ENCODE measurements around the gene PCNX3. TPM values are rescaled to one million over a fixed set of nuclear protein-coding genes. Genes with fewer than 3 reads are reported as not detected.
"Not testable (repeated sequence)": the region's sequence is repeated elsewhere in the genome, so short reads cannot be mapped to it uniquely, and the experiment has no call there.

The PCNX3 gene
- total and polyA plus RNA-seq, 10 of the 15 experiments (the other 5 are each of a cell fraction or from before 2014, with no cell fraction given): 0.03 to 46.6 (median 8.4) TPM

DNA sequence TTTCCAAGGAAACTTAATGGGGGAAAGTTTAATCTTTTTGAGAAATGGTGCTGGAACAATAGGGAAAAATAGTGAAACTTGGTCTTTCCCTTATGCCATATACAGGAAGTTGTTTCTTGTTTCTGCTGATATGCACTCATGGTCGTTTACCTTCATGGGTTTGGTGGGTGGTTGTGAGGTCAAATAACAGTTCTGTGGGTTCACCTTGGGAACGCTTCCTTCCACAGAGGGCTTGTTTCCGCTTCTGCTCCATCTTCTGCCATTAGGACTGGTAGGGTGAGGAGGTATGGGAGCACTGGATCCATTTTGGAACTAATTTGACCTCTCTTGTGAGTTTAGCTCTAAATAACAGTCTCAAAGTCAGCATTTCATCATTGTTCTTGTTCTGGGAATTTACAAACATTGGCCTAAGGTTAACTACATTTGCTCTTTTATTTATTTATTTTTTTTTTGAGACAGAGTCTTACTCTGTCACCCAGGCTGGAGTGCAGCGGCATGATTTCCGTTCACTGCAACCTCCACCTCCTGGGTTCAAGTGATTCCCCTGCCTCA is 64.7 kb downstream of the PCNX3 start:
- Histone ChIP-seq H3K36me3 (ENCODE audit: control insufficient read depth in 2 of 2, insufficient read depth in 2 of 2, low read length in 1 of 2) (no peaks in the 10 kb centered on the region), H3K27me3 (replicated peaks in 1 of 2; ENCODE audit: control insufficient read depth in 2 of 2, insufficient read depth in 2 of 2, low read length in 1 of 2) (no peaks in the 10 kb centered on the region), H4K20me1 (ENCODE audit: control insufficient read depth, insufficient read depth) (no peaks in the 10 kb centered on the region), H3K79me2 (ENCODE audit: control insufficient read depth, insufficient read depth, low read length) (no peaks in the 10 kb centered on the region), H3K27ac (ENCODE audit: control insufficient read depth, insufficient read depth) (no peak overlapping the region), H3K4me1 (ENCODE audit: control insufficient read depth, insufficient read depth, low read length) (no peaks in the 10 kb centered on the region), H3K9me3 (replicated peaks; ENCODE audit: control insufficient read depth, insufficient read depth, low read length) (no peaks in the 10 kb centered on the region), H3K4me2 (ENCODE audit: control insufficient read depth, insufficient read depth) (no peak overlapping the region), H3K9ac (ENCODE audit: control insufficient read depth, insufficient read depth, low read length) (no peak overlapping the region), H3K4me3 (no peak overlapping the region), H2AFZ (ENCODE audit: control insufficient read depth, low read depth, low read length) (no peak overlapping the region)
- ChIA-PET POLR2A (interaction anchor here (1.0 kb wide), 1 partner anchor 10 kb away, joined by 3 read pairs; no protein-coding TSS in a partner anchor), RAD21 (ENCODE audit: unreplicated experiment) (no interaction called here), SMC1A (ENCODE audit: uncharacterized antibody, unreplicated experiment) (no interaction called here), CTCF (interaction anchor here (0.8 kb wide), 1 partner anchor 15 kb away, joined by 3 read pairs; no protein-coding TSS in a partner anchor)
- in situ Hi-C loops (cut with MboI): no loop called here
- no peak for FAIRE-seq
- intact Hi-C loops (cut with micrococcal nuclease; ENCODE audit: unreplicated experiment): no loop called here
- no peak for TF ChIP-seq SRF (IDR thresholded peaks at IDR 0.05; ENCODE audit: low read depth in 2 of 2, low read length in 2 of 2)
- no peak for TF ChIP-seq MYB (IDR thresholded peaks at IDR 0.05; ENCODE audit: borderline replicate concordance, low read depth, low read length)
- TF ChIP-seq SIX5 (IDR thresholded peaks at IDR 0.05; ENCODE audit: low read depth, low read length, severe bottlenecking): no peak
- TF ChIP-seq HDAC2 (IDR thresholded peaks at IDR 0.05): no peak
- no peak for TF ChIP-seq ZSCAN29 (IDR thresholded peaks at IDR 0.05)
- TF ChIP-seq MEF2B (IDR thresholded peaks at IDR 0.05; ENCODE audit: partially characterized antibody, poor library complexity, severe bottlenecking): no peak
- TF ChIP-seq POLR2AphosphoS5 (IDR thresholded peaks at IDR 0.05; ENCODE audit: low read length): no peak
- no peak for TF ChIP-seq NFYB (IDR thresholded peaks at IDR 0.05; ENCODE audit: insufficient read depth, low read depth, low read length)
- no peak for TF ChIP-seq NFIC (IDR thresholded peaks at IDR 0.05; ENCODE audit: low read depth, low read length)
- TF ChIP-seq, protein P1, sequence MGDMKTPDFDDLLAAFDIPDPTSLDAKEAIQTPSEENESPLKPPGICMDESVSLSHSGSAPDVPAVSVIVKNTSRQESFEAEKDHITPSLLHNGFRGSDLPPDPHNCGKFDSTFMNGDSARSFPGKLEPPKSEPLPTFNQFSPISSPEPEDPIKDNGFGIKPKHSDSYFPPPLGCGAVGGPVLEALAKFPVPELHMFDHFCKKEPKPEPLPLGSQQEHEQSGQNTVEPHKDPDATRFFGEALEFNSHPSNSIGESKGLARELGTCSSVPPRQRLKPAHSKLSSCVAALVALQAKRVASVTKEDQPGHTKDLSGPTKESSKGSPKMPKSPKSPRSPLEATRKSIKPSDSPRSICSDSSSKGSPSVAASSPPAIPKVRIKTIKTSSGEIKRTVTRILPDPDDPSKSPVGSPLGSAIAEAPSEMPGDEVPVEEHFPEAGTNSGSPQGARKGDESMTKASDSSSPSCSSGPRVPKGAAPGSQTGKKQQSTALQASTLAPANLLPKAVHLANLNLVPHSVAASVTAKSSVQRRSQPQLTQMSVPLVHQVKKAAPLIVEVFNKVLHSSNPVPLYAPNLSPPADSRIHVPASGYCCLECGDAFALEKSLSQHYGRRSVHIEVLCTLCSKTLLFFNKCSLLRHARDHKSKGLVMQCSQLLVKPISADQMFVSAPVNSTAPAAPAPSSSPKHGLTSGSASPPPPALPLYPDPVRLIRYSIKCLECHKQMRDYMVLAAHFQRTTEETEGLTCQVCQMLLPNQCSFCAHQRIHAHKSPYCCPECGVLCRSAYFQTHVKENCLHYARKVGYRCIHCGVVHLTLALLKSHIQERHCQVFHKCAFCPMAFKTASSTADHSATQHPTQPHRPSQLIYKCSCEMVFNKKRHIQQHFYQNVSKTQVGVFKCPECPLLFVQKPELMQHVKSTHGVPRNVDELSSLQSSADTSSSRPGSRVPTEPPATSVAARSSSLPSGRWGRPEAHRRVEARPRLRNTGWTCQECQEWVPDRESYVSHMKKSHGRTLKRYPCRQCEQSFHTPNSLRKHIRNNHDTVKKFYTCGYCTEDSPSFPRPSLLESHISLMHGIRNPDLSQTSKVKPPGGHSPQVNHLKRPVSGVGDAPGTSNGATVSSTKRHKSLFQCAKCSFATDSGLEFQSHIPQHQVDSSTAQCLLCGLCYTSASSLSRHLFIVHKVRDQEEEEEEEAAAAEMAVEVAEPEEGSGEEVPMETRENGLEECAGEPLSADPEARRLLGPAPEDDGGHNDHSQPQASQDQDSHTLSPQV (IDR thresholded peaks at IDR 0.05): no peak
- no peak for TF ChIP-seq KLF5 (IDR thresholded peaks at IDR 0.05; ENCODE audit: partially characterized antibody)
- no TSS peak for BruUV-seq (replicated peaks)
- DNase-seq (ENCODE audit: low read depth, low spot score): no peak
- no peak for ATAC-seq
- 30% methylated on average over 5 of the region's 5 CpGs for WGBS (ENCODE audit: insufficient coverage, insufficient replicate concordance, low lambda C conversion rate, missing lambda C conversion rate)

DNA sequence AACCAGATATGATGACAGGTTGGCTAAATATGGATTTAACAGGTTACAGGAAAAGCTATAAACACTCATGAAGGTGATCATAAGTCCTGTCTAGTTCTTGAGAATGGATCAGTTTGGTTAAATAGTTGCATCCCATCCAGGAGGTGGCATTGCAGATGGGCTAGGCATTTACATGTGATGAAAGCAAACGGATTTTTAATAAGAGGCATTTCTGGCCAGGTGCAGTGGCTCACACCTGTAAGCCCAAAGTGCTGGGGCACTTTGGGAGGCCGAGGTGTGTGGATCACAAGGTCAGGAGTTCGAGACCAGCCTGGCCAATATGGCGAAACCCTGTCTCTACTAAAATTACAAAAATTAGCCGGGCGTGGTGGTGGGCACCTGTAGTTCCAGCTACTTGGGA is 67.9 kb downstream of the PCNX3 start:
- in situ Hi-C loops (cut with MboI); SMC1A ChIA-PET (ENCODE audit: uncharacterized antibody, unreplicated experiment); ATAC-seq: not testable (repeated sequence)

More for the DNA sequence above, 67.9 kb downstream of the PCNX3 start:
- BruUV-seq (replicated peaks); POLR2A ChIA-PET; H3K36me3 ChIP-seq (ENCODE audit: control insufficient read depth in 2 of 2, insufficient read depth in 2 of 2, low read length in 1 of 2); intact Hi-C loops (cut with micrococcal nuclease; ENCODE audit: unreplicated experiment); H3K9ac ChIP-seq (ENCODE audit: control insufficient read depth, insufficient read depth, low read length); RAD21 ChIA-PET (ENCODE audit: unreplicated experiment); FAIRE-seq; H3K4me1 ChIP-seq (ENCODE audit: control insufficient read depth, insufficient read depth, low read length); H3K9me3 ChIP-seq (replicated peaks; ENCODE audit: control insufficient read depth, insufficient read depth, low read length); H3K27ac ChIP-seq (ENCODE audit: control insufficient read depth, insufficient read depth); H3K4me2 ChIP-seq (ENCODE audit: control insufficient read depth, insufficient read depth); H4K20me1 ChIP-seq (ENCODE audit: control insufficient read depth, insufficient read depth); DNase-seq (ENCODE audit: low read depth, low spot score); H3K27me3 ChIP-seq (replicated peaks in 1 of 2; ENCODE audit: control insufficient read depth in 2 of 2, insufficient read depth in 2 of 2, low read length in 1 of 2); H3K4me3 ChIP-seq; H3K79me2 ChIP-seq (ENCODE audit: control insufficient read depth, insufficient read depth, low read length); H2AFZ ChIP-seq (ENCODE audit: control insufficient read depth, low read depth, low read length): not testable (repeated sequence)
- CTCF ChIA-PET: interaction anchor here (1.4 to 1.5 kb wide), 3 partner anchors 16 to 28 kb away, joined by 3 read pairs; partner anchors contain the start of gene KAT5
- WGBS (ENCODE audit: insufficient coverage, insufficient replicate concordance, low lambda C conversion rate, missing lambda C conversion rate): 29% methylated on average over 6 of the region's 6 CpGs
